GM12865 (cell line): ENCODE measurements around the gene KCNAB1.

Source experiments
- DNase-seq: peaks from one replicate; pipeline ENCODE4 v3.0.0; 2010; ENCODE audit warnings: low read depth
- H3K4me3 ChIP-seq: 2 replicates; pipeline ENCODE4 v1.5.1; 2011; ENCODE audit warnings: mild to moderate bottlenecking, low read depth, low read length, control low read depth
- CTCF ChIP-seq: IDR thresholded peaks from 2 replicates; pipeline ENCODE4 v1.5.1; 2011; ENCODE audit warnings: low read length, control low read depth, low read depth, inconsistent platforms; ENCODE audit not compliant: insufficient read depth; ENCODE audit errors: missing control alignments

KCNAB1 gene

GRCh38 chr3:156404217-156404616 is 283.8 kb downstream of the KCNAB1 start:
- DNase-seq = no peak
- no peak overlapping the region for H3K4me3 ChIP-seq
- no peak for TF ChIP-seq CTCF

- no peak for TF ChIP-seq CTCF
- H3K4me3 ChIP-seq = no peak overlapping the region
- no peak for DNase-seq
Measured at GRCh38 chr3:156406393-156406792, 286.0 kb downstream of the KCNAB1 start.

GRCh38 chr3:156407617-156408225 is 287.3 kb downstream of the KCNAB1 start:
- no peak for DNase-seq
- H3K4me3 ChIP-seq = no peak overlapping the region
- no peak for TF ChIP-seq CTCF

GRCh38 chr3:156409694-156410093 is 289.3 kb downstream of the KCNAB1 start:
- H3K4me3 ChIP-seq = no peak overlapping the region
- TF ChIP-seq CTCF = no peak
- no peak for DNase-seq

- TF ChIP-seq CTCF = no peak
- DNase-seq = no peak
- no peak overlapping the region for H3K4me3 ChIP-seq
Measured at GRCh38 chr3:156412600-156412999, 292.2 kb downstream of the KCNAB1 start.

- TF ChIP-seq CTCF = no peak
- H3K4me3 ChIP-seq = no peak overlapping the region
- DNase-seq = no peak
Measured at GRCh38 chr3:156413293-156413892, 293.0 kb downstream of the KCNAB1 start.

- no peak for TF ChIP-seq CTCF
- no peak overlapping the region for H3K4me3 ChIP-seq
- peak; percentile 46 for DNase-seq
Measured at GRCh38 chr3:156416846-156417558, 296.6 kb downstream of the KCNAB1 start.
